ENCODE results near the gene COL24A1. TPM values are rescaled to one million over a fixed set of nuclear protein-coding genes. Genes with fewer than 3 reads are reported as not detected.

Gene COL24A1
- total and polyA plus RNA-seq, 2 of the 13 experiments (the other 11 are each of a cell fraction or from before 2014, with no cell fraction given), result 0.04 to 0.13 TPM

GRCh38 chr1:86035101-86035500 is 121.5 kb downstream of the COL24A1 start:
- 0% methylated on average over 1 of the region's 1 CpG for WGBS (ENCODE audit: low lambda C conversion rate)
- Histone ChIP-seq H2AFZ (ENCODE audit: low read length) (no peak overlapping the region), H3K27me3 (ENCODE audit: control insufficient read depth in 1 of 2, insufficient read depth in 2 of 2, low read length in 2 of 2) (no peaks in the 10 kb centered on the region), H3K4me3 (replicated peaks in 1 of 3; ENCODE audit: insufficient read depth in 1 of 3, low read depth in 2 of 3, low read length in 3 of 3) (no peak overlapping the region), H3K36me3 (replicated peaks in 1 of 2; ENCODE audit: control insufficient read depth in 1 of 2, insufficient read depth in 2 of 2, low read length in 2 of 2) (no peaks in the 10 kb centered on the region), H3K4me1 (ENCODE audit: insufficient read depth, low read length) (no peaks in the 10 kb centered on the region), H3K27ac (ENCODE audit: extremely low read length, insufficient read depth, low read length) (no peak overlapping the region), H3K79me2 (ENCODE audit: insufficient read depth, low read length) (no peaks in the 10 kb centered on the region), H3K4me2 (ENCODE audit: low read depth, low read length) (no peak overlapping the region), H3K9me3 (ENCODE audit: low read length) (no peaks in the 10 kb centered on the region), H4K20me1 (ENCODE audit: insufficient read depth, low read length) (no peaks in the 10 kb centered on the region), H3K9ac (ENCODE audit: insufficient read depth, low read depth, low read length) (no peak overlapping the region)
- no TSS peak for BruUV-seq (replicated peaks)
- POLR2A ChIA-PET, result no interaction called here
- ATAC-seq (no peak), DNase-seq (ENCODE audit: low spot score) (no peak), FAIRE-seq (no peak)
- CTCF ChIA-PET (ENCODE audit: low intra/inter-chr PET ratio, low total read pairs), result no interaction called here
- intact Hi-C loops (cut with micrococcal nuclease; ENCODE audit: unreplicated experiment), result no loop called here
- no peak for TF ChIP-seq NFE2L2 (IDR thresholded peaks at IDR 0.05; ENCODE audit: low read length)
- TF ChIP-seq ZNF614 (CRISPR knock-in tag; IDR thresholded peaks at IDR 0.05; ENCODE audit: borderline replicate concordance), result no peak
- TF ChIP-seq ZNF710 (CRISPR knock-in tag; IDR thresholded peaks at IDR 0.05; ENCODE audit: borderline replicate concordance), result no peak
- no peak for TF ChIP-seq RFX5 (IDR thresholded peaks at IDR 0.05; ENCODE audit: low read depth, low read length)
- no peak for TF ChIP-seq HIVEP1 (CRISPR knock-in tag; IDR thresholded peaks at IDR 0.05)
- no peak for TF ChIP-seq ZNF446 (CRISPR knock-in tag; IDR thresholded peaks at IDR 0.05)
- TF ChIP-seq DNMT3B (CRISPR knock-in tag; conservative IDR thresholded peaks at IDR 0.05), result no peak
- TF ChIP-seq ZNF296 (CRISPR knock-in tag; conservative IDR thresholded peaks at IDR 0.05), result no peak
- TF ChIP-seq NRL (CRISPR knock-in tag; IDR thresholded peaks at IDR 0.05; ENCODE audit: borderline replicate concordance), result no peak
- in situ Hi-C loops (cut with HindIII; ENCODE audit: extremely low pct_ligation_motif_present, low pct_unique_long_range_greater_than_20kb), result no loop called here
